CD4-positive, alpha-beta T cell (primary cell): Measurements from ENCODE around the gene LMX1B. TPM values are rescaled to one million over a fixed set of nuclear protein-coding genes. Genes with fewer than 3 reads are reported as not detected.

Source experiments
- ATAC-seq: fragments of 200-7000 bp; cut with Tn5 transposase; one replicate; pipeline ENCODE4 v1.10.0; 2022; ENCODE audit warnings: mild to moderate bottlenecking; ENCODE audit not compliant: poor library complexity
- CTCF ChIA-PET: fragments of 350-600 bp; sonication (Branson Sonifier 250); formaldehyde crosslinking; loops from one replicate; lab custom pipeline; 2021; ENCODE audit warnings: antibody characterized with exemption, inconsistent platforms; lab: Charles Lee
- POLR2A ChIA-PET: fragments of 350-600 bp; sonication (Branson Sonifier 250); formaldehyde crosslinking; loops from one replicate; lab custom pipeline; 2021; ENCODE audit warnings: antibody characterized with exemption, inconsistent platforms; lab: Charles Lee
- DNase-seq, 14 experiments: peaks; one replicate each; pipeline ENCODE4 v3.0.0-alpha.2; 2013 to 2020; ENCODE audit warnings: mixed read lengths in 2 of 14
- H3K27ac ChIP-seq, 2 donors: one replicate each; pipeline versions ENCODE4 v1.5.1 to v1.7.0; 2013; ENCODE audit warnings: low read length in 2 of 2, low read depth in 1 of 2, mild to moderate bottlenecking in 1 of 2
- H3K27me3 ChIP-seq, 2 experiments: 1 replicate in 1 of 2; 2 replicates in 1 of 2; pipeline versions ENCODE4 v1.6.1 to v1.7.0; 2013; ENCODE audit warnings: low read length in 2 of 2, control low read depth in 1 of 2, mild to moderate bottlenecking in 1 of 2, moderate library complexity in 1 of 2; ENCODE audit not compliant: insufficient read depth in 2 of 2, control insufficient read depth in 1 of 2
- H3K36me3 ChIP-seq: one replicate; pipeline ENCODE4 v1.6.1; 2013; ENCODE audit warnings: low read length, control low read depth; ENCODE audit not compliant: insufficient read depth
- H3K4me1 ChIP-seq: one replicate; pipeline ENCODE4 v1.6.1; 2013; ENCODE audit warnings: low read length, control low read depth; ENCODE audit not compliant: insufficient read depth
- H3K4me3 ChIP-seq: one replicate; pipeline ENCODE4 v1.5.1; 2013; ENCODE audit warnings: mild to moderate bottlenecking, low read length, moderate library complexity
- H3K9me3 ChIP-seq, 2 experiments: 1 replicate in 1 of 2; 2 replicates in 1 of 2; pipeline versions ENCODE4 v1.6.1 to v1.7.0; 2013; ENCODE audit warnings: low read length in 2 of 2, mild to moderate bottlenecking in 2 of 2, control low read depth in 1 of 2, moderate library complexity in 1 of 2; ENCODE audit not compliant: control insufficient read depth in 1 of 2, insufficient read depth in 1 of 2
- H3K27ac Mint-ChIP-seq: one replicate; pipeline ENCODE4 v1.8.0; 2020; ENCODE audit warnings: mixed read lengths
- H3K27me3 Mint-ChIP-seq: one replicate; pipeline ENCODE4 v1.8.0; 2021; ENCODE audit warnings: mixed read lengths
- H3K36me3 Mint-ChIP-seq: one replicate; pipeline ENCODE4 v1.8.0; 2021; ENCODE audit warnings: low read depth, mixed read lengths
- H3K4me1 Mint-ChIP-seq: one replicate; pipeline ENCODE4 v1.8.0; 2021; ENCODE audit warnings: low read depth, mixed read lengths
- H3K4me3 Mint-ChIP-seq: one replicate; pipeline ENCODE4 v1.8.0; 2020; ENCODE audit warnings: mild to moderate bottlenecking, mixed read lengths
- H3K9me3 Mint-ChIP-seq: one replicate; pipeline ENCODE4 v1.8.0; 2020; ENCODE audit warnings: mixed read lengths
- CTCF ChIP-seq: fragments of 200-600 bp; IDR thresholded peaks from one replicate; pipeline ENCODE4 v1.8.0; 2022; ENCODE audit warnings: antibody characterized with exemption, mild to moderate bottlenecking
- intact Hi-C, 2 experiments: fragments of 100-400 bp; cut with DNase I in 1 of 2; cut with micrococcal nuclease in 1 of 2; formaldehyde crosslinking; loops; one replicate each; pipeline versions ENCODE4 v1.15.1 to v1.9.0; 2023 to 2025; cut with DNase I, micrococcal nuclease
- total RNA-seq, 174 experiments: library from RNA in 2 of 174; stranded (reverse) in 2 of 174; gene quantifications; one replicate each; pipeline ENCODE4 v1.2.3 and lab custom pipeline; 2021 to 2026

Gene LMX1B
- total RNA-seq, 2 experiments from 2014 or later: not detected

- CTCF ChIA-PET: no interaction called here
- no peak for TF ChIP-seq CTCF
- no peaks in the 10 kb centered on the region for H3K4me1 Mint-ChIP-seq
Measured at GRCh38 chr9:126591922-126592321, 21.8 kb upstream of the LMX1B start.

GRCh38 chr9:126592461-126592860 is 21.3 kb upstream of the LMX1B start:
- Mint-ChIP-seq H3K27ac (no peak overlapping the region), H3K4me3 (no peak overlapping the region), H3K36me3 (no peaks in the 10 kb centered on the region), H3K27me3 (peaks cover 68% of the 10 kb centered on the region), H3K9me3 (no peaks in the 10 kb centered on the region), H3K4me1 (no peaks in the 10 kb centered on the region)
- Histone ChIP-seq H3K4me1 (no peaks in the 10 kb centered on the region), H3K27ac (no peak overlapping the region), H3K36me3 (no peaks in the 10 kb centered on the region), H3K9me3 (peaks cover 0 to 4% of the 10 kb centered on the region in 2 experiments), H3K4me3 (no peak overlapping the region), H3K27me3 (peaks cover 24 to 43% of the 10 kb centered on the region in 2 experiments)
- CTCF ChIA-PET: no interaction called here
- POLR2A ChIA-PET: no interaction called here
- TF ChIP-seq CTCF: no peak
- ATAC-seq (no peak), DNase-seq (no peak)
- intact Hi-C loops: no loop called here

More at GRCh38 chr9:126591922-126592321, 21.8 kb upstream of the LMX1B start:
- DNase-seq: no peak
- Histone ChIP-seq H3K36me3 (no peaks in the 10 kb centered on the region), H3K4me1 (no peaks in the 10 kb centered on the region), H3K9me3 (peaks cover 0 to 4% of the 10 kb centered on the region in 2 experiments), H3K27ac (no peak overlapping the region), H3K4me3 (no peak overlapping the region), H3K27me3 (peaks cover 25 to 43% of the 10 kb centered on the region in 2 experiments)
- intact Hi-C loops: no loop called here
- POLR2A ChIA-PET: no interaction called here
- Mint-ChIP-seq H3K4me3 (no peak overlapping the region), H3K36me3 (no peaks in the 10 kb centered on the region), H3K27me3 (peaks cover 70% of the 10 kb centered on the region), H3K27ac (no peak overlapping the region), H3K9me3 (no peaks in the 10 kb centered on the region)
- ATAC-seq: no peak

- ATAC-seq: no peak
- H3K4me1 Mint-ChIP-seq: no peaks in the 10 kb centered on the region
- intact Hi-C loops: no loop called here
Measured at GRCh38 chr9:126595982-126596381, 17.7 kb upstream of the LMX1B start.

More at GRCh38 chr9:126595982-126596381, 17.7 kb upstream of the LMX1B start:
- ChIA-PET POLR2A (no interaction called here), CTCF (no interaction called here)
- Histone ChIP-seq H3K27me3 (peaks cover 13 to 37% of the 10 kb centered on the region in 2 experiments), H3K9me3 (peaks cover 0 to 4% of the 10 kb centered on the region in 2 experiments), H3K36me3 (no peaks in the 10 kb centered on the region), H3K4me3 (no peak overlapping the region), H3K27ac (no peak overlapping the region), H3K4me1 (no peaks in the 10 kb centered on the region)
- Mint-ChIP-seq H3K27ac (no peak overlapping the region), H3K36me3 (no peaks in the 10 kb centered on the region), H3K4me3 (no peak overlapping the region), H3K9me3 (no peaks in the 10 kb centered on the region), H3K27me3 (peaks cover 79% of the 10 kb centered on the region)
- no peak for TF ChIP-seq CTCF
- DNase-seq: no peak
